Loucy (cell line): ENCODE measurements around the gene HS6ST3.

Experiments used
- CTCF ChIP-seq: fragments of 200-600 bp; sonication (generic); conservative IDR thresholded peaks from 2 replicates; pipeline ENCODE4 v1.5.1; 2014; ENCODE audit warnings: mild to moderate bottlenecking, antibody characterized with exemption, low read length
- EZH2phosphoT487 ChIP-seq: fragments of 200-600 bp; IDR thresholded peaks from 2 replicates; pipeline ENCODE4 v1.6.1; 2018; ENCODE audit warnings: antibody characterized with exemption, mild to moderate bottlenecking, moderate library complexity, borderline replicate concordance

- TF ChIP-seq CTCF: no peak
- TF ChIP-seq EZH2phosphoT487: no peak
Observed at GRCh38 chr13:96544957-96545356, 455.1 kb downstream of the HS6ST3 start.
